GM23248 (cell line): ENCODE results near the gene DOCK3. TPM values are rescaled to one million over a fixed set of nuclear protein-coding genes. Genes with fewer than 3 reads are reported as not detected.

ENCODE experiments used
- DNase-seq: peaks from one replicate; pipeline ENCODE4 v3.0.0-alpha.2; 2015
- H2AFZ ChIP-seq: fragments of 200-600 bp; sonication (generic); 2 replicates; pipeline ENCODE4 v1.6.1; 2016; ENCODE audit warnings: antibody characterized with exemption
- H3F3A ChIP-seq: fragments of 200-600 bp; sonication (generic); 2 replicates; pipeline ENCODE4 v1.6.1; 2016; ENCODE audit warnings: mild to moderate bottlenecking, antibody characterized with exemption, mixed run types; ENCODE audit not compliant: insufficient read depth
- H3K27ac ChIP-seq: fragments of 200-600 bp; sonication (generic); 2 replicates; pipeline ENCODE4 v1.5.1; 2016; ENCODE audit warnings: mild to moderate bottlenecking
- H3K27me3 ChIP-seq: fragments of 200-600 bp; sonication (generic); replicated peaks from 2 replicates; pipeline ENCODE4 v1.6.1; 2016; ENCODE audit warnings: mild to moderate bottlenecking; ENCODE audit not compliant: insufficient read depth
- H3K36me3 ChIP-seq: fragments of 200-600 bp; sonication (generic); 2 replicates; pipeline ENCODE4 v1.6.1; 2016; ENCODE audit warnings: low read depth, mild to moderate bottlenecking
- H3K4me1 ChIP-seq: fragments of 200-600 bp; sonication (generic); 2 replicates; pipeline ENCODE4 v1.6.1; 2016; ENCODE audit warnings: mild to moderate bottlenecking; ENCODE audit not compliant: insufficient read depth
- H3K4me2 ChIP-seq: fragments of 200-600 bp; sonication (generic); one replicate; pipeline ENCODE4 v1.6.1; 2016; ENCODE audit warnings: mild to moderate bottlenecking; ENCODE audit not compliant: unreplicated experiment
- H3K4me3 ChIP-seq: fragments of 200-600 bp; sonication (generic); 2 replicates; pipeline ENCODE4 v1.5.1; 2016; ENCODE audit warnings: mild to moderate bottlenecking
- H3K79me2 ChIP-seq: fragments of 200-600 bp; sonication (generic); 2 replicates; pipeline ENCODE4 v1.6.1; 2016; ENCODE audit warnings: mild to moderate bottlenecking; ENCODE audit not compliant: insufficient read depth
- H3K9ac ChIP-seq: fragments of 200-600 bp; sonication (generic); 2 replicates; pipeline ENCODE4 v1.6.1; 2016; ENCODE audit warnings: mild to moderate bottlenecking
- H3K9me2 ChIP-seq: fragments of 200-600 bp; sonication (generic); 2 replicates; pipeline ENCODE4 v1.6.1; 2016; ENCODE audit warnings: mixed run types, mild to moderate bottlenecking, moderate library complexity; ENCODE audit not compliant: insufficient read depth
- H3K9me3 ChIP-seq: fragments of 200-600 bp; sonication (generic); one replicate; pipeline ENCODE4 v1.6.1; 2017; ENCODE audit warnings: low read depth
- H4K20me1 ChIP-seq: fragments of 200-600 bp; sonication (generic); 2 replicates; pipeline ENCODE4 v1.6.0; 2016; ENCODE audit not compliant: insufficient read depth
- EZH2 ChIP-seq: fragments of 200-600 bp; sonication (generic); IDR thresholded peaks from 2 replicates; pipeline ENCODE4 v1.6.1; 2018; ENCODE audit warnings: antibody characterized with exemption, mild to moderate bottlenecking; ENCODE audit not compliant: insufficient read depth, poor library complexity, severe bottlenecking
- EZH2phosphoT487 ChIP-seq: fragments of 200-600 bp; sonication (generic); IDR thresholded peaks from 2 replicates; pipeline ENCODE4 v1.6.1; 2018; ENCODE audit warnings: antibody characterized with exemption, moderate library complexity, mild to moderate bottlenecking, low read depth; ENCODE audit not compliant: insufficient read depth
- WGBS, 2 experiments: methylation state at CpG; one replicate each; pipeline ENCODE4 v1.1.6; 2015 to 2017; ENCODE audit warnings: low lambda C conversion rate in 2 of 2, low coverage in 1 of 2; ENCODE audit errors: missing lambda C conversion rate in 2 of 2; 5-methylcytosine and 5-hydroxymethylcytosine counted together
- in situ Hi-C: fragments of 300-500 bp; cut with MboI; formaldehyde crosslinking; loops from 2 replicates; pipeline ENCODE4 v1.15.0; 2020
- polyA plus RNA-seq: library from polyadenylated mRNA; unstranded; fragments of >200 nt; fragmentation: Nextera tagmentation; extraction: Ambion mirVana; gene quantifications from 2 replicates; pipeline ENCODE4 v1.2.1, GENCODE V29; 2016
- total RNA-seq: library from RNA; depleted of rRNA; stranded (reverse); fragments of >200 nt; shearing (Covaris generic); gene quantifications from 2 replicates; pipeline ENCODE4 v1.2.3, GENCODE V29; 2014

Gene DOCK3
- total and polyA plus RNA-seq, 2 experiments from 2014 or later: 0.23 to 0.43 TPM

DNA sequence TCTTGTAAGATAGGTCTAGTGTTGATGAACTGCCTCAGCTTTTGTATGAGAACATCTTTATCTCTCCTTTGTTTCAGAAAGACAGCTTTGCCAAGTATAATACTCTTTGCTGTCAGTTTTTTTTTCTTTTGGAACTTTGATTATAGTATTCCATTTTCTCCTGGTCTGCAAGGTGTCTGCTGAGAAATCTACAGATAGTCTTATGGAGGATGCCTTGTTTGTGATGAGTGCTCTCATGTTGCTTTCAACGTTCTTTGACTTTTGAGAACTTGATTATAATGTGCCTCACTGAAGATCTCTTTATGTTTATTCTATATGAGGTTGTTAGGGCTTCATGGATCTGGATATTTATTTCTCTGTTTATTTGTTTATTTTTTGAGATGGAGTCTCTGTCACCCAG is 60.3 kb downstream of the DOCK3 start:
- WGBS, 2 experiments: 0 to 4% methylated on average over 1 of the region's 1 CpG
- in situ Hi-C loops: no loop called here
- Histone ChIP-seq H3K27ac (no peak overlapping the region), H3K9ac (no peak overlapping the region), H3K9me3 (no peaks in the 10 kb centered on the region), H3K79me2 (no peaks in the 10 kb centered on the region), H3K9me2 (no peaks in the 10 kb centered on the region), H3F3A (no peaks in the 10 kb centered on the region), H4K20me1 (no peaks in the 10 kb centered on the region), H3K36me3 (no peaks in the 10 kb centered on the region), H3K4me3 (no peak overlapping the region), H2AFZ (no peak overlapping the region), H3K4me2 (no peak overlapping the region), H3K27me3 (no peaks in the 10 kb centered on the region), H3K4me1 (no peaks in the 10 kb centered on the region)
- no peak for DNase-seq
- TF ChIP-seq EZH2phosphoT487 (no peak), EZH2 (no peak)

DNA sequence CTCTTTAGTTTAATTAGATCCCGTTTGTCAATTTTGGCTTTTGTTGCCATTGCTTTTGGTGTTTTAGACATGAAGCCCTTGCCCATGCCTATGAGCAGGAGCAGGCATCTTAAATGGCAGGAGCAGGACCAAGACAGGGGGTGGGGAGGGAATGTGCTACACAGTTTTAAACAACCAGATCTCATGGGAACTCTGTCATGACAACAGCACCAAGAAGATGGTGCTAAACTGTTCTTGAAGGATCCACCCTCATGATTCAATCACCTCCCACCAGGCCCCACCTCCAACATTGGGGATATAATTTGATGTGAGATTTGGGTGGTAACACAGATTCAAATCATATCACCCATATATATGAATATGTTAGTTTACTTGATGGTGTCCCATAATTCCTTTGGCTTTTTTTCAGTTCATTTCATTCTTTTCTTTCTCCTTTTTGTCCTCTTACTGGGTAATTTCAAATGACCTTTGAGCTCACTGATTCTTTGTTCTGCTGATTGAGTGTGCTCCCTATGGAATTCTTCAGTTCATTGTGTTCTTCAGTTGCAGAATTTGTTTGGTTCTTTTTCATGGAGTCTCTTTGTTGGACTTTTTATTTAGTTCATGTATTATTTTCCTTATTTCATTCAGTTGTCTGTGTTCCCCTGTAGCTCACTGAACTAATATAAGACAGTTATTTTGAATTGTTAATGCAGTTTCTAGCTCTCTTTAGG is 62.6 kb downstream of the DOCK3 start:
- H3K27me3 ChIP-seq: no peaks in the 10 kb centered on the region
- no peak overlapping the region for H3K9ac ChIP-seq
- in situ Hi-C loops: no loop called here
- no peak for TF ChIP-seq EZH2
- TF ChIP-seq EZH2phosphoT487: no peak
- H3F3A ChIP-seq: no peaks in the 10 kb centered on the region
- H3K4me2 ChIP-seq: no peak overlapping the region
- H3K36me3 ChIP-seq: no peaks in the 10 kb centered on the region
- H3K9me3 ChIP-seq: no peaks in the 10 kb centered on the region
- H3K9me2 ChIP-seq: no peaks in the 10 kb centered on the region
- H3K27ac ChIP-seq: no peak overlapping the region
- no peaks in the 10 kb centered on the region for H3K4me1 ChIP-seq
- H2AFZ ChIP-seq: no peak overlapping the region
- no peaks in the 10 kb centered on the region for H3K79me2 ChIP-seq
- no peaks in the 10 kb centered on the region for H4K20me1 ChIP-seq
- no peak for DNase-seq
- WGBS, 2 experiments: 31 to 38% methylated on average over 1 of the region's 1 CpG
- no peak overlapping the region for H3K4me3 ChIP-seq

DNA sequence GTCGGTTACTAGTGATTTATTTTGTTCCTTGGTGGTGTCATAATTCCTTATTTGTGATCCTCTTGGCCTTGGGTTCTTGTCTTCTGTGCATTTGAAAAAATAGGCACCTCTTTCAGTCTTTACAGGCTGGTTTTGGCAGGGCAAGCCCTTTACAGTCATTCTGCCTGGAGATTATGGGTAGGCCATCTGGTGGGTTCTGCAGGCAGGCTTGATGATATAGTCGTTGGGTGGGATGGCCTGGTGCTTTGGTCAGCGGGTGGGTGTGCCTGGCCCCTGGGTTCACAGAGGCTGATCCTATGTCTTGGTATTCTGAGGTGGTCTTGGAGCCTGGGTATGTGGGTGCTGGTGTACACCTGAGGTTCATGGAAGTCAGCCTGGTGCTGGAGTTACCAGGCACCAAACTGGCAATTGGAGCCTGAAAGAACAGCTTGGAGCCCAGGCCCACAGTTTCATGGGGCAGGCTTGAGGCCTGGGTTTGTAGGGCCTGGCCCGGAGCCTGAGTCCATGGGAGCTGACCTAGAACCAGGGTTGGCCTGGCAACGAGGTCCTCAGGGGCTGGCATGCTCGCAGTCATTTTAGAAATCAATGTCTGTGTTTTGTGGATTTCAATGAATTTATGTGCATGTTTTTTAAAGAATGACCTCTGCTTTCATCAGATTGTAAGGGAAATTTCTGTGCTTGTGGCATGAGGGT is 63.3 kb downstream of the DOCK3 start:
- no peaks in the 10 kb centered on the region for H4K20me1 ChIP-seq
- H2AFZ ChIP-seq: no peak overlapping the region
- no peaks in the 10 kb centered on the region for H3K4me1 ChIP-seq
- H3K27me3 ChIP-seq: no peaks in the 10 kb centered on the region
- H3F3A ChIP-seq: no peaks in the 10 kb centered on the region
- no peak overlapping the region for H3K27ac ChIP-seq
- no peak for TF ChIP-seq EZH2
- TF ChIP-seq EZH2phosphoT487: no peak
- H3K36me3 ChIP-seq: no peaks in the 10 kb centered on the region
- H3K9me3 ChIP-seq: no peaks in the 10 kb centered on the region
- H3K79me2 ChIP-seq: no peaks in the 10 kb centered on the region
- H3K4me3 ChIP-seq: no peak overlapping the region
- H3K4me2 ChIP-seq: no peak overlapping the region
- H3K9me2 ChIP-seq: no peaks in the 10 kb centered on the region
- 21 to 30% methylated on average over 6 of the region's 6 CpGs for WGBS, 2 experiments
- DNase-seq: no peak
- in situ Hi-C loops: no loop called here
- no peak overlapping the region for H3K9ac ChIP-seq

DNA sequence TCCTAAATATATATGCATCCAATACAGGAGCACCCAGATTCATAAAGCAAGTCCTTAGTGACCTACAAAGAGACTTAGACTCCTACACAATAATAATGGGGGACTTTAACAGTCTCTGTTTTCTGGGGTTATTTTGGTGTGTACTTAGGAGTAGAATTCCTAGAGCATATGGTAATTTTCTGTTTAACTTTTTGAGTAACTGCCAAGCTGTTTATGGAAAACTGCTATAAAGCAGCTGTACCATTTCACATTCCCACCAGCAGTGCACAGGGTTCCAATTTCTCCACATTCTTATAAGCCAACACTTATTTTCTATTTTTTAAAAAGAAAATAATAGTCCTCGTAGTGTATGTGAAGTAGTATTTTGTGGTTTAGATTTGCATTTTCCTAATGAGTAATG is 68.9 kb downstream of the DOCK3 start:
- Histone ChIP-seq H3K27ac (no peak overlapping the region), H3K27me3 (no peaks in the 10 kb centered on the region), H3K79me2 (no peaks in the 10 kb centered on the region), H3K4me3 (no peak overlapping the region), H3K9me3 (no peaks in the 10 kb centered on the region), H3F3A (no peaks in the 10 kb centered on the region), H3K4me1 (no peaks in the 10 kb centered on the region), H3K36me3 (no peaks in the 10 kb centered on the region), H3K4me2 (no peak overlapping the region), H3K9ac (no peak overlapping the region), H3K9me2 (no peaks in the 10 kb centered on the region), H2AFZ (no peak overlapping the region), H4K20me1 (no peaks in the 10 kb centered on the region)
- WGBS, 2 experiments: 0% methylated on average over 1 of the region's 1 CpG
- no peak for DNase-seq
- in situ Hi-C loops: no loop called here
- TF ChIP-seq EZH2phosphoT487: no peak
